Measurements from ENCODE around the gene LTBP3.
A peak's percentile ranks its signal among the peaks of the same experiment; 100 is the strongest.

The LTBP3 gene

GRCh38 chr11:65540290-65541092 lies 17.7 kb downstream of the LTBP3 start:
- TF ChIP-seq TARDBP (IDR thresholded peaks at IDR 0.05) = peak; percentile 70
- no peak for TF ChIP-seq HDGF (IDR thresholded peaks at IDR 0.05; ENCODE audit: borderline replicate concordance)
- TF ChIP-seq FOXA1 (IDR thresholded peaks at IDR 0.05) = no peak
- DNase-seq (ENCODE audit: extremely low spot score) = peak; percentile 98
- POLR2A ChIA-PET = interaction anchor here (1.0 to 2.3 kb wide), 11 partner anchors 16 to 75 kb away, joined by 3 to 16 read pairs (median 4); partner anchors contain the start of genes FAM89B, MALAT1, PCNX3 and SCYL1
- CTCF ChIA-PET = interaction anchor here (0.7 to 5.0 kb wide), 17 partner anchors 10 to 171 kb away, joined by 3 to 50 read pairs (median 5); partner anchors contain the start of genes FAM89B, KCNK7, LTBP3 and ZNRD2

GRCh38 chr11:65539744-65540289 lies 18.3 kb downstream of the LTBP3 start:
- TF ChIP-seq ELF4 (IDR thresholded peaks at IDR 0.05) (no peak), CTBP1 (IDR thresholded peaks at IDR 0.05; ENCODE audit: borderline replicate concordance) (no peak), NFRKB (IDR thresholded peaks at IDR 0.05) (no peak), SP1 (IDR thresholded peaks at IDR 0.05) (no peak), L3MBTL2 (conservative IDR thresholded peaks at IDR 0.05) (no peak)
- no peak for DNase-seq (ENCODE audit: extremely low spot score)

GRCh38 chr11:65538915-65539743 lies 19.0 kb downstream of the LTBP3 start:
- DNase-seq (ENCODE audit: extremely low spot score) = no peak

More at GRCh38 chr11:65539744-65540289, 18.3 kb downstream of the LTBP3 start:
- CTCF ChIA-PET = interaction anchor here (0.7 to 5.0 kb wide), 8 partner anchors 13 to 55 kb away, joined by 3 to 50 read pairs (median 8); partner anchors contain the start of genes FAM89B, KCNK7, LTBP3 and ZNRD2
- POLR2A ChIA-PET = interaction anchor here (1.0 to 2.3 kb wide), 7 partner anchors 15 to 48 kb away, joined by 3 to 16 read pairs (median 5); partner anchors contain the start of genes FAM89B, MALAT1, SCYL1 and ZNRD2

DNA sequence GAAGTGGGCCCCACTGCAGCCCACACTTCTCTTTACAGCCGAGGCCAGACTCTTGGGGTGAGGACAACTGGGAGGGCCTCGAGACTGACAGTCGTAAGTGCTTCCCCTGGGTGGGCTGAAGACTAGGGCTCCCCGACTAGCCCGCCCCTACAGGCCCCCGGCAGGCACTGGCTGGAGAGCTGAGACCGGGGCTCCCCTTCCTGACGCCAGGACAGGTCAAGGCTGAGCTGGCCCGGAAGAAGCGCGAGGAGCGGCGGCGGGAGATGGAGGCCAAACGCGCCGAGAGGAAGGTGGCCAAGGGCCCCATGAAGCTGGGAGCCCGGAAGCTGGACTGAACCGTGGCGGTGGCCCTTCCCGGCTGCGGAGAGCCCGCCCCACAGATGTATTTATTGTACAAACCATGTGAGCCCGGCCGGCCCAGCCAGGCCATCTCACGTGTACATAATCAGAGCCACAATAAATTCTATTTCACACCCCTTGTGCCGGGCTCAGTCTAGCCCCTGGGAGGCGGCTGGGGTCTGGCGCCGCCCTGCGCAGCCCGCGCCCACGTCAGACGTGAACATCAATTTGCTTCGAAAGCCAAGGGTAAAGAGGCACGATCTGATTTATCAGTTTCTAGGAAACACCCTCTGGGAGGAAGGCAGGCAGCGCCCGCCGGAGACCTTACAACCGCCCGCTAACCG lies 19.8 kb downstream of the LTBP3 start:
- no peak for DNase-seq (ENCODE audit: extremely low spot score)
- CTCF ChIA-PET = interaction anchor here (1.4 to 5.0 kb wide), 2 partner anchors 13 to 56 kb away, joined by 5 to 40 read pairs; partner anchors contain the start of gene KCNK7
- POLR2A ChIA-PET = no interaction called here
- TF ChIP-seq ELF4 (IDR thresholded peaks at IDR 0.05) = no peak
- TF ChIP-seq L3MBTL2 (conservative IDR thresholded peaks at IDR 0.05) = no peak
- TF ChIP-seq FOXM1 (IDR thresholded peaks at IDR 0.05; ENCODE audit: borderline replicate concordance) = no peak
- no peak for TF ChIP-seq SUZ12 (IDR thresholded peaks at IDR 0.05)
- TF ChIP-seq FOXA1 (IDR thresholded peaks at IDR 0.05) = no peak
- TF ChIP-seq NFRKB (IDR thresholded peaks at IDR 0.05) = no peak
- TF ChIP-seq LEF1 (IDR thresholded peaks at IDR 0.05; ENCODE audit: borderline replicate concordance) = no peak

More at GRCh38 chr11:65538915-65539743, 19.0 kb downstream of the LTBP3 start:
- TF ChIP-seq HDGF (IDR thresholded peaks at IDR 0.05; ENCODE audit: borderline replicate concordance) (no peak), CTBP1 (IDR thresholded peaks at IDR 0.05; ENCODE audit: borderline replicate concordance) (no peak), ZNF384 (IDR thresholded peaks at IDR 0.05) (no peak), ARNT (IDR thresholded peaks at IDR 0.05) (no peak), ELF4 (IDR thresholded peaks at IDR 0.05) (no peak), FOXK2 (IDR thresholded peaks at IDR 0.05) (no peak), SUZ12 (IDR thresholded peaks at IDR 0.05) (no peak)
- CTCF ChIA-PET = interaction anchor here (2.9 to 5.0 kb wide), 2 partner anchors 33 to 55 kb away, joined by 40 to 50 read pairs; partner anchors contain the start of genes FAM89B, KCNK7 and ZNRD2
- POLR2A ChIA-PET = interaction anchor here (1.3 kb wide), 1 partner anchor 14 kb away, joined by 8 read pairs; the partner anchor contains the start of gene SCYL1

DNA sequence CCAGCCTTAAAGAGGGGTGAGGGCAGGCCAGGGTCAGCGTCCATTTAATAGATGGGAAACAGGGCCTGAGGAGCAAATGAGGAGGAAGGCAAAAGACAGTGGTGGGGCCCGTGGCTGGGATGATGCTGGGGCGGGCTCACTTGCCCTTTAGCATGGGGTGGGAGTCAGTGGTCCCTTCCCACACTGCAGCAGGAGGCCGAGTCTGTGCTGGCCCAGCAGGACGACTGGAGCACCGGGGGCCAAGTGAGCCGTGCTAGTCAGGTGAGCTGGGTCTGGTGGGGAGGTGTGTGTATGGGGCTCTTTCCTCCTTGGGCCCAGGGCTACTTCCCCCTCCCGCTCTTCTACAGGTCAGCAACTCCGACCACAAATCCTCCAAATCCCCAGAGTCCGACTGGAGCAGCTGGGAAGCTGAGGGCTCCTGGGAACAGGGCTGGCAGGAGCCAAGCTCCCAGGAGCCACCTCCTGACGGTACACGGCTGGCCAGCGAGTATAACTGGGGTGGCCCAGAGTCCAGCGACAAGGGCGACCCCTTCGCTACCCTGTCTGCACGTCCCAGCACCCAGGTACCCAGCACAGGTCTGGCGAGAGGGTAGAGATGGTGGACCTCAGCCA lies 20.4 kb downstream of the LTBP3 start:
- CTCF ChIA-PET = interaction anchor here (1.4 to 5.0 kb wide), 2 partner anchors 14 to 57 kb away, joined by 5 to 40 read pairs; partner anchors contain the start of gene KCNK7
- no peak for TF ChIP-seq CTBP1 (IDR thresholded peaks at IDR 0.05; ENCODE audit: borderline replicate concordance)
- TF ChIP-seq FOXM1 (IDR thresholded peaks at IDR 0.05; ENCODE audit: borderline replicate concordance) = no peak
- TF ChIP-seq TARDBP (IDR thresholded peaks at IDR 0.05) = no peak
- no peak for TF ChIP-seq ZNF384 (IDR thresholded peaks at IDR 0.05)
- no peak for TF ChIP-seq HDGF (IDR thresholded peaks at IDR 0.05; ENCODE audit: borderline replicate concordance)
- TF ChIP-seq L3MBTL2 (conservative IDR thresholded peaks at IDR 0.05) = no peak
- TF ChIP-seq SUZ12 (IDR thresholded peaks at IDR 0.05) = no peak
- TF ChIP-seq FOXK2 (IDR thresholded peaks at IDR 0.05) = no peak
- no peak for TF ChIP-seq PKNOX1 (IDR thresholded peaks at IDR 0.05)
- no peak for TF ChIP-seq FOXA1 (IDR thresholded peaks at IDR 0.05)
- no peak for TF ChIP-seq NFRKB (IDR thresholded peaks at IDR 0.05)
- POLR2A ChIA-PET = interaction anchor here (1.9 kb wide), 1 partner anchor 9 kb away, joined by 4 read pairs; no protein-coding TSS in a partner anchor
- DNase-seq (ENCODE audit: extremely low spot score) = no peak

GRCh38 chr11:65537296-65537597 lies 20.9 kb downstream of the LTBP3 start:
- DNase-seq (ENCODE audit: extremely low spot score) = no peak
- ChIA-PET CTCF (interaction anchor here (1.3 to 5.0 kb wide), 3 partner anchors 14 to 122 kb away, joined by 3 to 40 read pairs (median 5); partner anchors contain the start of gene KCNK7), POLR2A (interaction anchor here (0.7 to 1.9 kb wide), 4 partner anchors 10 to 40 kb away, joined by 3 to 5 read pairs (median 4); no protein-coding TSS in a partner anchor)
- TF ChIP-seq SP1 (IDR thresholded peaks at IDR 0.05) (no peak), ZNF384 (IDR thresholded peaks at IDR 0.05) (no peak), NFRKB (IDR thresholded peaks at IDR 0.05) (no peak), FOXK2 (IDR thresholded peaks at IDR 0.05) (no peak), FOXA1 (IDR thresholded peaks at IDR 0.05) (no peak), ELF4 (IDR thresholded peaks at IDR 0.05) (no peak), SUZ12 (IDR thresholded peaks at IDR 0.05) (no peak), ARNT (IDR thresholded peaks at IDR 0.05) (no peak), HDGF (IDR thresholded peaks at IDR 0.05; ENCODE audit: borderline replicate concordance) (no peak), CTBP1 (IDR thresholded peaks at IDR 0.05; ENCODE audit: borderline replicate concordance) (no peak), L3MBTL2 (conservative IDR thresholded peaks at IDR 0.05) (no peak), PKNOX1 (IDR thresholded peaks at IDR 0.05) (no peak), FOXM1 (IDR thresholded peaks at IDR 0.05; ENCODE audit: borderline replicate concordance) (no peak), TARDBP (IDR thresholded peaks at IDR 0.05) (no peak)

All from HEK293T (cell line).